HepG2 (cell line): ENCODE results near the gene STIM2. TPM values are rescaled to one million over a fixed set of nuclear protein-coding genes. Genes with fewer than 3 reads are reported as not detected.

Experiments
- FOXJ3 ChIP-seq: sonication (generic); formaldehyde crosslinking; IDR thresholded peaks from 2 replicates; pipeline ENCODE4 v1.4.0; 2020; ENCODE audit warnings: missing genetic modification reagents, mild to moderate bottlenecking, borderline replicate concordance
- GMEB1 ChIP-seq: sonication (generic); formaldehyde crosslinking; IDR thresholded peaks from 2 replicates; pipeline ENCODE4 v1.5.1; 2020; ENCODE audit warnings: missing genetic modification reagents, mild to moderate bottlenecking, borderline replicate concordance
- HDAC6 ChIP-seq: fragments of 200-600 bp; sonication (generic); IDR thresholded peaks from 2 replicates; pipeline ENCODE4 v1.7.0; 2017; ENCODE audit warnings: mild to moderate bottlenecking, antibody characterized with exemption, low read length, low read depth
- HOXA9 ChIP-seq: sonication (generic); formaldehyde crosslinking; IDR thresholded peaks from 2 replicates; pipeline ENCODE4 v1.8.1; 2022; ENCODE audit warnings: missing genetic modification reagents, mild to moderate bottlenecking, moderate library complexity, borderline replicate concordance
- KAT2B ChIP-seq: fragments of 150-350 bp; IDR thresholded peaks from 2 replicates; pipeline ENCODE4 v1.6.1; 2014; ENCODE audit warnings: low read depth, low read length, borderline replicate concordance
- MAFF ChIP-seq: IDR thresholded peaks from 2 replicates; pipeline ENCODE4 v1.6.1; 2011; ENCODE audit warnings: low read depth, low read length, improper control_type of control experiment
- SAFB2 ChIP-seq: sonication (generic); formaldehyde crosslinking; IDR thresholded peaks from 2 replicates; pipeline ENCODE4 v1.5.1; 2020; ENCODE audit warnings: missing genetic modification reagents, low read depth, mild to moderate bottlenecking, borderline replicate concordance
- SMAD1 ChIP-seq: sonication (generic); formaldehyde crosslinking; IDR thresholded peaks from 2 replicates; pipeline ENCODE4 v1.4.0; 2020; ENCODE audit warnings: missing genetic modification reagents, low read depth, mild to moderate bottlenecking, borderline replicate concordance
- THAP9 ChIP-seq: sonication (generic); formaldehyde crosslinking; IDR thresholded peaks from 2 replicates; pipeline ENCODE4; 2020; ENCODE audit warnings: missing genetic modification reagents, mild to moderate bottlenecking, borderline replicate concordance
- ZBTB38 ChIP-seq: sonication (generic); formaldehyde crosslinking; IDR thresholded peaks from 2 replicates; pipeline ENCODE4 v1.5.1; 2020; ENCODE audit warnings: mild to moderate bottlenecking, missing genetic modification reagents
- ZNF101 ChIP-seq: sonication (generic); formaldehyde crosslinking; IDR thresholded peaks from 2 replicates; pipeline ENCODE4 v1.4.0; 2020; ENCODE audit warnings: mild to moderate bottlenecking, low read depth, missing genetic modification reagents, borderline replicate concordance
- ZNF281 ChIP-seq: sonication (generic); formaldehyde crosslinking; IDR thresholded peaks from 2 replicates; pipeline ENCODE4 v1.4.0; 2020; ENCODE audit warnings: missing genetic modification reagents, borderline replicate concordance
- ZNF558 ChIP-seq: sonication (generic); formaldehyde crosslinking; IDR thresholded peaks from 2 replicates; pipeline ENCODE4 v1.9.0; 2022; ENCODE audit warnings: mild to moderate bottlenecking, missing genetic modification reagents, borderline replicate concordance
- ZNF800 ChIP-seq: sonication (generic); formaldehyde crosslinking; IDR thresholded peaks from 2 replicates; pipeline ENCODE4 v1.4.0; 2020; ENCODE audit warnings: missing genetic modification reagents
- ZSCAN5A ChIP-seq: sonication (generic); formaldehyde crosslinking; IDR thresholded peaks from 2 replicates; pipeline ENCODE4 v1.8.0; 2022; ENCODE audit warnings: mild to moderate bottlenecking, missing genetic modification reagents, borderline replicate concordance
- polyA plus RNA-seq, 8 experiments: library from polyadenylated mRNA; depleted of rRNA in 3 of 8; stranded (reverse) in 7 of 8; unstranded in 1 of 8; fragments of >200 nt; fragmentation: Illumina TruSeq in 4 of 8; extraction: Trizol in 4 of 8; gene quantifications; 2 replicates each; pipeline versions ENCODE4 v1.2.1 to v1.2.3, GENCODE V29; 2011 to 2016; ENCODE audit warnings: low read depth in 4 of 8, missing spikeins in 1 of 8, mixed read lengths in 1 of 8; ENCODE audit not compliant: insufficient read depth in 1 of 8
- total RNA-seq, 5 experiments: library from RNA; depleted of rRNA; stranded (reverse); fragments of >200 nt; fragmentation: Illumina TruSeq; extraction: Trizol; gene quantifications; 2 replicates each; pipeline ENCODE4 v1.2.3, GENCODE V29; 2016; ENCODE audit warnings: low read depth in 1 of 5

The STIM2 gene
- total and polyA plus RNA-seq, 2 of the 13 experiments (the other 11 are each of a cell fraction or from before 2014, with no cell fraction given) = 19.3 to 19.4 TPM

GRCh38 chr4:26857278-26858034 is 3.2 kb upstream of the STIM2 start (continued):
- TF ChIP-seq ZNF281 (0 out of 2 replicates have a peak, but pooled peaks have one; percentile 7), MAFF (no peak), ZNF800 (CRISPR knock-in tag) (peak; percentile 66), FOXJ3 (CRISPR knock-in tag) (0 out of 2 replicates have a peak, but pooled peaks have one; percentile 19), ZSCAN5A (CRISPR knock-in tag) (0 out of 2 replicates have a peak, but pooled peaks have one; percentile 25), ZBTB38 (peak; percentile 65), ZNF101 (no peak), SAFB2 (CRISPR knock-in tag) (peak; percentile 53; the same call in 1 of the 2 replicates), KAT2B (no peak), ZNF558 (0 out of 2 replicates have a peak, but pooled peaks have one; percentile 53), HOXA9 (CRISPR knock-in tag) (no peak), HDAC6 (no peak), SMAD1 (no peak; the same call in 1 of the 2 replicates), THAP9 (CRISPR knock-in tag) (peak; percentile 60; the same call in 1 of the 2 replicates), GMEB1 (CRISPR knock-in tag) (peak; percentile 42; the same call in 1 of the 2 replicates)
